Measurements from ENCODE around the gene CIRBP.

DNA sequence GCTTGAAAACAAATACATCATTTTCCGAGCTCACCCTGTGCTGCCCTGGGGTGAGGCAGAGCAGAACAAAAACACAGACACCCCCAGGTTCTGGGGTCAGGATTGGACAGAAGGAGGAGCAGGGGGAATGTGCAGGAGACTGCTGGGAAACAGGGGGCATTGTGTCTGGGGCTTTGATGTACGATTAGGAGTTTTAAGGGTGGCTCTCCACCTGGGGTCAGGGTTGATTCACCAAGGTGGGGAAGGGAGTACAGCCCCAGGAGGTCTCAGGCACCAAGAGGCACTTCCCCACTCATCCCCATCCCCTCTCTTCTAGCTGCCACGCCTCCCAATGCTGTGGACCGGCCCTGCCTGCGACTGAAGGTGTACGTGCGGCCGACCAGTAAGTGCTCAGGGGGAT lies 29.1 kb downstream of the CIRBP start:
- no peak for TF ChIP-seq EZH2phosphoT487 (IDR thresholded peaks at IDR 0.05; ENCODE audit: borderline replicate concordance, low read depth, low read length)
- TF ChIP-seq, protein P1, sequence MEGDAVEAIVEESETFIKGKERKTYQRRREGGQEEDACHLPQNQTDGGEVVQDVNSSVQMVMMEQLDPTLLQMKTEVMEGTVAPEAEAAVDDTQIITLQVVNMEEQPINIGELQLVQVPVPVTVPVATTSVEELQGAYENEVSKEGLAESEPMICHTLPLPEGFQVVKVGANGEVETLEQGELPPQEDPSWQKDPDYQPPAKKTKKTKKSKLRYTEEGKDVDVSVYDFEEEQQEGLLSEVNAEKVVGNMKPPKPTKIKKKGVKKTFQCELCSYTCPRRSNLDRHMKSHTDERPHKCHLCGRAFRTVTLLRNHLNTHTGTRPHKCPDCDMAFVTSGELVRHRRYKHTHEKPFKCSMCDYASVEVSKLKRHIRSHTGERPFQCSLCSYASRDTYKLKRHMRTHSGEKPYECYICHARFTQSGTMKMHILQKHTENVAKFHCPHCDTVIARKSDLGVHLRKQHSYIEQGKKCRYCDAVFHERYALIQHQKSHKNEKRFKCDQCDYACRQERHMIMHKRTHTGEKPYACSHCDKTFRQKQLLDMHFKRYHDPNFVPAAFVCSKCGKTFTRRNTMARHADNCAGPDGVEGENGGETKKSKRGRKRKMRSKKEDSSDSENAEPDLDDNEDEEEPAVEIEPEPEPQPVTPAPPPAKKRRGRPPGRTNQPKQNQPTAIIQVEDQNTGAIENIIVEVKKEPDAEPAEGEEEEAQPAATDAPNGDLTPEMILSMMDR (conservative IDR thresholded peaks at IDR 0.05; ENCODE audit: low read length), result no peak

All from OCI-LY7 (cell line).